HCT116 (cell line): ENCODE measurements around the gene SEMA4C.

Experiments used
- EZH2 ChIP-seq: fragments of 200-600 bp; sonication (generic); IDR thresholded peaks from 2 replicates; pipeline ENCODE4 v1.6.1; 2017; ENCODE audit warnings: antibody characterized with exemption, mixed run types
- POLR2AphosphoS5 ChIP-seq: IDR thresholded peaks from 2 replicates; pipeline ENCODE4 v1.6.1; 2011; ENCODE audit warnings: mild to moderate bottlenecking, low read depth, low read length, moderate library complexity
- TF ChIP-seq, protein P1 (sequence below), 3 experiments: fragments of 200-600 bp in 1 of 3; sonication (generic) in 1 of 3; IDR thresholded peaks in 2 of 3; conservative IDR thresholded peaks in 1 of 3; 2 replicates each; pipeline ENCODE4 v1.5.1; 2012 to 2017; ENCODE audit warnings: low read depth in 2 of 3, low read length in 2 of 3, antibody characterized with exemption in 1 of 3, borderline replicate concordance in 1 of 3, control low read depth in 1 of 3, mild to moderate bottlenecking in 1 of 3, mixed read lengths in 1 of 3, mixed run types in 1 of 3, moderate library complexity in 1 of 3; ENCODE audit not compliant: insufficient read depth in 1 of 3

DNA sequence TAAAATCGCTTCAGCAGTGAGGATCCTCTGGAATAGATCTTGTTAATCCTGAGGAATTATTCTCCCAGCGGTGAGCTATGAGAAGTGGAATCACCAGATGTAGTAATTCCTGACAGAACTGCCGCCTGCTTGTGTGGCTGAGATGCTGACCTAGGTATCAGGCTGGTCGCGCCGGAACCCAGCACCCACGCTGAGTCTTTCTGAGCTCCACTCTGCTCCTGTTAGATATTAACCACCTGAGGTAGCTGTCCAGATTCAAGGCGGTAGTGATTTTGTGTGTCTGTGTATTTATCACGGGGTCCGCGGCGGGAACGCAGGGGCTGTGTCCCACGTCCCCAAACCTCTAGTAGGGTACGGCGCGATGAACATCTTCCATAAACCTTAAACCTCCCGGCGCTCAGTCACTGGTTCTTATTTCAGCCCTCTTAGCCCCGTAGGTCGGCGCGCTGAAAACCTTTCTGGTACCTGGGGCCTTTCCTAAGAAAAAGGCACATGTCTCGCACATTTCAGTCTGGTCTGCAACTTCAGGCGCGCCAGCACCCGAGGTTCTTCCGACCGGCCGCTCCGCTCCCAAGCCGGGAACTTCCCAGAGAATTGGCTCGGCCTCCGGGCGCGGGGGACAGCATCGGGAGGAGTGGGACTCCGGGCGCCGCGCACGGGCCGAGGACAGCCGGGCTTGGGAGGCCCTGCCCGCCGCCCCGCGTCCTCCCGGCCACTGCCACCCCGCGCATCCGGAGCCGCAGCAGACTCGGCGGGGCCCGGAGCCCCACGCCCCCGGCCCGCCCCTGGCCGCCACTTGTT lies 54.4 kb downstream of the SEMA4C start:
- TF ChIP-seq EZH2, result no peak
- TF ChIP-seq, protein P1, sequence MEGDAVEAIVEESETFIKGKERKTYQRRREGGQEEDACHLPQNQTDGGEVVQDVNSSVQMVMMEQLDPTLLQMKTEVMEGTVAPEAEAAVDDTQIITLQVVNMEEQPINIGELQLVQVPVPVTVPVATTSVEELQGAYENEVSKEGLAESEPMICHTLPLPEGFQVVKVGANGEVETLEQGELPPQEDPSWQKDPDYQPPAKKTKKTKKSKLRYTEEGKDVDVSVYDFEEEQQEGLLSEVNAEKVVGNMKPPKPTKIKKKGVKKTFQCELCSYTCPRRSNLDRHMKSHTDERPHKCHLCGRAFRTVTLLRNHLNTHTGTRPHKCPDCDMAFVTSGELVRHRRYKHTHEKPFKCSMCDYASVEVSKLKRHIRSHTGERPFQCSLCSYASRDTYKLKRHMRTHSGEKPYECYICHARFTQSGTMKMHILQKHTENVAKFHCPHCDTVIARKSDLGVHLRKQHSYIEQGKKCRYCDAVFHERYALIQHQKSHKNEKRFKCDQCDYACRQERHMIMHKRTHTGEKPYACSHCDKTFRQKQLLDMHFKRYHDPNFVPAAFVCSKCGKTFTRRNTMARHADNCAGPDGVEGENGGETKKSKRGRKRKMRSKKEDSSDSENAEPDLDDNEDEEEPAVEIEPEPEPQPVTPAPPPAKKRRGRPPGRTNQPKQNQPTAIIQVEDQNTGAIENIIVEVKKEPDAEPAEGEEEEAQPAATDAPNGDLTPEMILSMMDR (IDR thresholded peaks at IDR 0.05 in 2 of 3, conservative IDR thresholded peaks at IDR 0.05 in 1 of 3; ENCODE audit: borderline replicate concordance in 1 of 3, insufficient read depth in 1 of 3, low read depth in 2 of 3, low read length in 2 of 3), result no peak
- no peak for TF ChIP-seq POLR2AphosphoS5
